CD14-positive monocyte (primary cell): ENCODE results near the gene ADPRM. TPM values are rescaled to one million over a fixed set of nuclear protein-coding genes. Genes with fewer than 3 reads are reported as not detected.

ENCODE experiments used
- DNase-seq, 3 donors: peaks; one replicate each; pipeline ENCODE4 v3.0.0-alpha.2; 2011 to 2022
- H2AFZ ChIP-seq: 2 replicates; pipeline ENCODE4 v1.6.0; 2012; ENCODE audit warnings: mild to moderate bottlenecking, low read depth, low read length, inconsistent platforms; ENCODE audit not compliant: insufficient read depth, poor library complexity, severe bottlenecking
- H3K27ac ChIP-seq, 2 donors: 1 replicate in 1 of 2; 2 replicates in 1 of 2; pipeline ENCODE4 v1.5.1; 2012 to 2013; ENCODE audit warnings: low read length in 2 of 2, control low read depth in 1 of 2, inconsistent platforms in 1 of 2, low read depth in 1 of 2, mild to moderate bottlenecking in 1 of 2
- H3K27me3 ChIP-seq, 2 donors: one replicate each; pipeline versions ENCODE4 v1.6.0 to v1.6.1; 2011 to 2013; ENCODE audit warnings: low read length in 2 of 2; ENCODE audit not compliant: control insufficient read depth in 2 of 2, insufficient read depth in 2 of 2
- H3K36me3 ChIP-seq, 2 donors: replicated peaks in 1 of 2; 1 replicate in 1 of 2; 2 replicates in 1 of 2; pipeline versions ENCODE4 v1.5.1 to v1.6.1; 2012 to 2013; ENCODE audit warnings: low read length in 2 of 2, control low read depth in 1 of 2, inconsistent platforms in 1 of 2, mild to moderate bottlenecking in 1 of 2; ENCODE audit not compliant: insufficient read depth in 2 of 2, control insufficient read depth in 1 of 2
- H3K4me1 ChIP-seq, 2 donors: 1 replicate in 1 of 2; 2 replicates in 1 of 2; pipeline versions ENCODE4 v1.5.1 to v1.6.1; 2012 to 2013; ENCODE audit warnings: low read length in 2 of 2, control low read depth in 1 of 2, inconsistent platforms in 1 of 2, mild to moderate bottlenecking in 1 of 2, moderate library complexity in 1 of 2; ENCODE audit not compliant: insufficient read depth in 2 of 2, control insufficient read depth in 1 of 2
- H3K4me2 ChIP-seq: replicated peaks from 2 replicates; pipeline ENCODE3; 2012; ENCODE audit warnings: low read length, moderate library complexity, mild to moderate bottlenecking; ENCODE audit not compliant: poor library complexity, severe bottlenecking; ENCODE audit errors: extremely low read depth
- H3K4me3 ChIP-seq, 3 experiments: fragments of 200-600 bp in 1 of 3; sonication (generic) in 1 of 3; replicated peaks in 1 of 3; 1 replicate in 2 of 3; 2 replicates in 1 of 3; pipeline ENCODE4 v1.5.1; 2011 to 2013; ENCODE audit warnings: low read length in 3 of 3, mild to moderate bottlenecking in 3 of 3, control low read depth in 2 of 3, low read depth in 2 of 3, inconsistent platforms in 1 of 3, moderate library complexity in 1 of 3
- H3K79me2 ChIP-seq: 2 replicates; pipeline ENCODE4 v1.6.0; 2012; ENCODE audit warnings: mild to moderate bottlenecking, control low read depth, inconsistent platforms, low read length, moderate library complexity; ENCODE audit not compliant: insufficient read depth
- H3K9ac ChIP-seq: 2 replicates; pipeline ENCODE4 v1.6.0; 2017; ENCODE audit warnings: low read length, mild to moderate bottlenecking; ENCODE audit not compliant: insufficient read depth, poor library complexity, severe bottlenecking
- H3K9me3 ChIP-seq, 2 donors: replicated peaks in 1 of 2; 1 replicate in 1 of 2; 2 replicates in 1 of 2; pipeline versions ENCODE4 v1.5.1 to v1.6.1; 2012 to 2013; ENCODE audit warnings: low read length in 2 of 2, control low read depth in 1 of 2; ENCODE audit not compliant: control insufficient read depth in 1 of 2, insufficient read depth in 1 of 2
- H4K20me1 ChIP-seq: 2 replicates; pipeline ENCODE4 v1.6.0; 2012; ENCODE audit warnings: mild to moderate bottlenecking, low read length, control low read depth, moderate library complexity; ENCODE audit not compliant: insufficient read depth
- H3K27ac Mint-ChIP-seq, 7 donors: one replicate each; pipeline ENCODE4 v1.8.0; 2020; ENCODE audit warnings: mild to moderate bottlenecking in 7 of 7, mixed read lengths in 7 of 7, moderate library complexity in 6 of 7, inconsistent platforms in 2 of 7
- H3K27me3 Mint-ChIP-seq, 3 donors: one replicate each; pipeline ENCODE4 v1.8.0; 2021 to 2022; ENCODE audit warnings: low read depth in 3 of 3, mild to moderate bottlenecking in 3 of 3, mixed read lengths in 3 of 3, moderate library complexity in 3 of 3, inconsistent platforms in 1 of 3
- H3K36me3 Mint-ChIP-seq, 2 donors: one replicate each; pipeline ENCODE4 v1.8.0; 2020; ENCODE audit warnings: mixed read lengths in 2 of 2, inconsistent platforms in 1 of 2, mild to moderate bottlenecking in 1 of 2
- H3K4me1 Mint-ChIP-seq: one replicate; pipeline ENCODE4 v1.8.0; 2020; ENCODE audit warnings: mild to moderate bottlenecking, mixed read lengths
- H3K4me3 Mint-ChIP-seq, 2 donors: one replicate each; pipeline ENCODE4 v1.8.0; 2020; ENCODE audit warnings: mild to moderate bottlenecking in 2 of 2, mixed read lengths in 2 of 2, moderate library complexity in 1 of 2
- H3K9me3 Mint-ChIP-seq, 7 donors: one replicate each; pipeline ENCODE4 v1.8.0; 2020 to 2022; ENCODE audit warnings: mixed read lengths in 7 of 7, mild to moderate bottlenecking in 6 of 7, moderate library complexity in 6 of 7, inconsistent platforms in 2 of 7
- WGBS: methylation state at CpG from one replicate; pipeline ENCODE4 v1.1.5; 2013; ENCODE audit warnings: missing lambda C conversion rate; ENCODE audit not compliant: insufficient coverage; 5-methylcytosine and 5-hydroxymethylcytosine counted together
- intact Hi-C, 2 donors: fragments of 100-400 bp; cut with micrococcal nuclease; formaldehyde crosslinking; loops; one replicate each; pipeline versions ENCODE4 v1.15.0 to v1.15.1; 2023
- polyA plus RNA-seq, 3 donors: library from polyadenylated mRNA; depleted of rRNA in 1 of 3; unstranded in 2 of 3; stranded (reverse) in 1 of 3; fragments of 300-500 nt in 2 of 3; fragments of >200 nt in 1 of 3; fragmentation: Illumina TruSeq in 2 of 3; gene quantifications; 1 replicate in 2 of 3; 2 replicates in 1 of 3; pipeline ENCODE4 v1.2.3, GENCODE V29; 2012 to 2021
- TF ChIP-seq, protein P1 (sequence below): fragments of 200-600 bp; IDR thresholded peaks from one replicate; pipeline ENCODE4 v1.8.0; 2022; ENCODE audit warnings: antibody characterized with exemption, mild to moderate bottlenecking

The ADPRM gene
- polyA plus RNA-seq, 3 donors = 6.0 to 9.3 (median 7.5) TPM

DNA sequence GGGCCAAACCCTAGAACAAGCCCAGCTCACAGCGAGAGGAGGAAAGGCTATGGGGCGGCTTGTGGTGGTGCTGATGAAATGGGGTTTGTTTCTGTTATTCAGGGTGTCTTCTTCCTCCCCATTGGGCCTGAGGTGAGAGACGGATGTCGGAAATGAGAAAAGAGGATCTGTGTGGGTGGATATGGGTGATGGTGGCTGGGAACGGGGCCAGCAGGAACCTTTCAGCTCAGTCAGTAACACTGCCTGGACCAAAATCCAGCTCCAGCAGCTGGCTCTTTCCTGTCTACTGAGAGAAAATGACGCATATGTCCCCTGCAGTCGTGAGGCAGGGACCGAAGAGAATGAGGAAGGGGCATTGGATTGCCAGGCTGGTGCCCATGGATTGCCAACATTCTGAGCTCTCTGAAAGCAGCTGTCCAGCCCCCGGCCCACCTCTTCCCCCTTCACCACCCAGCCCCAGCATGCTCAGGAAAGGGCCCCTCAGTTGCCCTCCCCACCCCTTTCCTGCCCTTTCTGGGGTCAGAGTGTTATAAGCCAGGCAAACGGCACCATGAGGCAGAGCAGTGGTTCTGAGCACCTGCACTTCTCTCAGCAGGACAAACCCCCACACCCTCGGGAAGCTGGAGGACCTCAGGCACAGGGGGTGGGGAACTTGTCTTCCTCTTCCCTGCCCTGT, 44.3 kb upstream of the ADPRM start:
- H4K20me1 ChIP-seq = no peaks in the 10 kb centered on the region
- no peak overlapping the region for H3K4me2 ChIP-seq
- DNase-seq = peak in 1 of 3 donors; percentile 22
- H3K27me3 Mint-ChIP-seq = peaks cover 1 to 2% (median 1%) of the 10 kb centered on the region in 3 donors
- peaks cover 15% of the 10 kb centered on the region for H3K4me1 Mint-ChIP-seq
- H3K36me3 ChIP-seq = no peaks in the 10 kb centered on the region
- H3K4me3 Mint-ChIP-seq = no peak overlapping the region
- no peak overlapping the region for H3K9ac ChIP-seq
- H3K4me3 ChIP-seq = no peak overlapping the region
- no peak overlapping the region for H2AFZ ChIP-seq
- TF ChIP-seq, protein P1, sequence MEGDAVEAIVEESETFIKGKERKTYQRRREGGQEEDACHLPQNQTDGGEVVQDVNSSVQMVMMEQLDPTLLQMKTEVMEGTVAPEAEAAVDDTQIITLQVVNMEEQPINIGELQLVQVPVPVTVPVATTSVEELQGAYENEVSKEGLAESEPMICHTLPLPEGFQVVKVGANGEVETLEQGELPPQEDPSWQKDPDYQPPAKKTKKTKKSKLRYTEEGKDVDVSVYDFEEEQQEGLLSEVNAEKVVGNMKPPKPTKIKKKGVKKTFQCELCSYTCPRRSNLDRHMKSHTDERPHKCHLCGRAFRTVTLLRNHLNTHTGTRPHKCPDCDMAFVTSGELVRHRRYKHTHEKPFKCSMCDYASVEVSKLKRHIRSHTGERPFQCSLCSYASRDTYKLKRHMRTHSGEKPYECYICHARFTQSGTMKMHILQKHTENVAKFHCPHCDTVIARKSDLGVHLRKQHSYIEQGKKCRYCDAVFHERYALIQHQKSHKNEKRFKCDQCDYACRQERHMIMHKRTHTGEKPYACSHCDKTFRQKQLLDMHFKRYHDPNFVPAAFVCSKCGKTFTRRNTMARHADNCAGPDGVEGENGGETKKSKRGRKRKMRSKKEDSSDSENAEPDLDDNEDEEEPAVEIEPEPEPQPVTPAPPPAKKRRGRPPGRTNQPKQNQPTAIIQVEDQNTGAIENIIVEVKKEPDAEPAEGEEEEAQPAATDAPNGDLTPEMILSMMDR = no peak
- H3K27ac ChIP-seq = no peak overlapping the region
- H3K27me3 ChIP-seq = no peaks in the 10 kb centered on the region
- intact Hi-C loops = no loop called here
- no peaks in the 10 kb centered on the region for H3K9me3 ChIP-seq
- H3K27ac Mint-ChIP-seq = no peak overlapping the region
- peaks cover 0 to 6% of the 10 kb centered on the region in 2 donors for H3K4me1 ChIP-seq
- H3K79me2 ChIP-seq = no peaks in the 10 kb centered on the region
- H3K9me3 Mint-ChIP-seq = peaks cover 0 to 1% (median 0%) of the 10 kb centered on the region in 7 donors
- peaks cover 0 to 2% of the 10 kb centered on the region in 2 donors for H3K36me3 Mint-ChIP-seq
- WGBS = 0% methylated on average over 7 of the region's 11 CpGs

DNA sequence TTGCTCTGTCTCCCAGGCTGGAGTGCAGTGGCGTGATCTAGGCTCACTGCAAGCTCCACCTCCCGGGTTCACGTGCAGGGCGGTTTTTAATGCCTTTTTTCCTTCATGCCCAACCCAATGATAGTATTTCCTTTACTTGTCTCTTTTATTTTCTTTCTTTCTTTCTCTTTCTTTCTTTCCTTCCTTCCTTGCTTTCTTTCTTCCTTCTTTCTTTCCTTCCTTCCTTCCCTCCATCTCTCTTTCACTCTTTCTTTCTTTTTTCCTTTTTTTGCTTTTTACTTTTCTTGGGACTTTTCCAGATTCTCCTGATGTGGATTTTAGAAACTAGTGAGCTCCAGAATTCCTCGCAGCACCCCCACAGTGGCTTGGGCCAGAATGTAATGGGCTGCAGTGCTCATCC, 43.4 kb upstream of the ADPRM start:
- Histone ChIP-seq H3K27me3 (no peaks in the 10 kb centered on the region), H3K36me3 (no peaks in the 10 kb centered on the region), H3K27ac (no peak overlapping the region), H3K9me3 (no peaks in the 10 kb centered on the region), H3K9ac (no peak overlapping the region), H3K79me2 (no peaks in the 10 kb centered on the region), H3K4me1 (peaks cover 0 to 6% of the 10 kb centered on the region in 2 donors), H2AFZ (no peak overlapping the region), H3K4me3 (no peak overlapping the region), H3K4me2 (no peak overlapping the region), H4K20me1 (no peaks in the 10 kb centered on the region)
- peaks cover 1 to 2% (median 1%) of the 10 kb centered on the region in 3 donors for H3K27me3 Mint-ChIP-seq
- H3K9me3 Mint-ChIP-seq = peaks cover 0 to 1% (median 0%) of the 10 kb centered on the region in 7 donors
- 89% methylated on average over 5 of the region's 5 CpGs for WGBS
- peaks cover 15% of the 10 kb centered on the region for H3K4me1 Mint-ChIP-seq
- no peak overlapping the region for H3K4me3 Mint-ChIP-seq
- H3K36me3 Mint-ChIP-seq = no peaks in the 10 kb centered on the region
- no peak for DNase-seq
- intact Hi-C loops = no loop called here
- H3K27ac Mint-ChIP-seq = no peak overlapping the region
- TF ChIP-seq, protein P1 = no peak
